HEK293 (cell line): Measurements from ENCODE around the gene RAB44.

Experiments used
- ZBTB49 ChIP-seq: fragments of 450-650 bp; formaldehyde crosslinking; IDR thresholded peaks from 2 replicates; pipeline ENCODE4 v1.5.1; 2016; ENCODE audit warnings: missing biosample characterization, missing genetic modification characterization, low read depth
- ZBTB7A ChIP-seq: fragments of 450-650 bp; formaldehyde crosslinking; IDR thresholded peaks from 2 replicates; pipeline ENCODE4 v1.5.1; 2016; ENCODE audit warnings: low read depth, missing biosample characterization, missing genetic modification characterization
- ZFP37 ChIP-seq: fragments of 450-650 bp; formaldehyde crosslinking; IDR thresholded peaks from 2 replicates; pipeline ENCODE4 v1.5.1; 2016; ENCODE audit warnings: missing biosample characterization, missing genetic modification characterization
- ZNF121 ChIP-seq: fragments of 450-650 bp; formaldehyde crosslinking; IDR thresholded peaks from 2 replicates; pipeline ENCODE4 v1.5.1; 2016; ENCODE audit warnings: missing biosample characterization, missing genetic modification characterization
- ZNF184 ChIP-seq: fragments of 450-650 bp; IDR thresholded peaks from 2 replicates; pipeline ENCODE4 v1.5.1; 2018; ENCODE audit warnings: missing biosample characterization, mild to moderate bottlenecking, missing genetic modification characterization
- ZNF266 ChIP-seq: fragments of 450-650 bp; formaldehyde crosslinking; IDR thresholded peaks from 2 replicates; pipeline ENCODE4 v1.5.1; 2016; ENCODE audit warnings: missing biosample characterization, missing genetic modification characterization, low read depth
- ZNF274 ChIP-seq, 2 experiments: fragments of 200-500 bp in 1 of 2; fragments of 450-650 bp in 1 of 2; sonication (Bioruptor generic) in 1 of 2; formaldehyde crosslinking in 1 of 2; IDR thresholded peaks; 2 replicates each; pipeline versions ENCODE4 v1.5.1 to v1.6.1; 2014 to 2016; ENCODE audit warnings: borderline replicate concordance in 1 of 2, inconsistent platforms in 1 of 2, low read length in 1 of 2, missing biosample characterization in 1 of 2, missing genetic modification characterization in 1 of 2
- ZNF366 ChIP-seq: fragments of 450-650 bp; formaldehyde crosslinking; conservative IDR thresholded peaks from 2 replicates; pipeline ENCODE4 v1.5.1; 2016; ENCODE audit warnings: missing biosample characterization, missing genetic modification characterization
- ZNF37A ChIP-seq: fragments of 450-650 bp; IDR thresholded peaks from 2 replicates; pipeline ENCODE4 v1.5.1; 2018; ENCODE audit warnings: missing biosample characterization, missing genetic modification characterization
- ZNF514 ChIP-seq: fragments of 450-650 bp; formaldehyde crosslinking; IDR thresholded peaks from 2 replicates; pipeline ENCODE4 v1.5.1; 2016; ENCODE audit warnings: missing biosample characterization, missing genetic modification characterization
- ZNF518A ChIP-seq: fragments of 450-650 bp; formaldehyde crosslinking; conservative IDR thresholded peaks from 2 replicates; pipeline ENCODE4 v1.5.1; 2016; ENCODE audit warnings: low read depth, missing biosample characterization, missing genetic modification characterization
- ZNF600 ChIP-seq: fragments of 450-650 bp; formaldehyde crosslinking; IDR thresholded peaks from 2 replicates; pipeline ENCODE4 v1.5.1; 2016; ENCODE audit warnings: missing biosample characterization, missing genetic modification characterization
- ZNF660 ChIP-seq: fragments of 450-650 bp; IDR thresholded peaks from 2 replicates; pipeline ENCODE4 v1.5.1; 2018; ENCODE audit warnings: missing biosample characterization, mild to moderate bottlenecking, missing genetic modification characterization
- ZNF785 ChIP-seq: fragments of 450-650 bp; formaldehyde crosslinking; IDR thresholded peaks from 2 replicates; pipeline ENCODE4 v1.5.1; 2016; ENCODE audit warnings: missing biosample characterization, missing genetic modification characterization
- ZSCAN16 ChIP-seq: fragments of 450-650 bp; formaldehyde crosslinking; IDR thresholded peaks from 2 replicates; pipeline ENCODE4 v1.5.1; 2016; ENCODE audit warnings: missing biosample characterization, missing genetic modification characterization
- ZSCAN23 ChIP-seq: fragments of 450-650 bp; formaldehyde crosslinking; IDR thresholded peaks from 2 replicates; pipeline ENCODE4 v1.5.1; 2016; ENCODE audit warnings: missing biosample characterization, missing genetic modification characterization
- ZSCAN30 ChIP-seq: fragments of 450-650 bp; IDR thresholded peaks from 2 replicates; pipeline ENCODE4 v1.5.1; 2018; ENCODE audit warnings: missing biosample characterization, mild to moderate bottlenecking, missing genetic modification characterization, moderate library complexity
- TF ChIP-seq, protein P1 (sequence below): fragments of 450-650 bp; formaldehyde crosslinking; IDR thresholded peaks from 2 replicates; pipeline ENCODE4 v1.5.1; 2016; ENCODE audit warnings: missing biosample characterization, missing genetic modification characterization
- TF ChIP-seq, protein P2 (sequence below): fragments of 450-650 bp; formaldehyde crosslinking; IDR thresholded peaks from 2 replicates; pipeline ENCODE4 v1.5.1; 2016; ENCODE audit warnings: missing biosample characterization, missing genetic modification characterization
- TF ChIP-seq, protein P3 (sequence below): fragments of 450-650 bp; formaldehyde crosslinking; IDR thresholded peaks from 2 replicates; pipeline ENCODE4 v1.5.1; 2017; ENCODE audit warnings: missing biosample characterization, missing genetic modification characterization
- TF ChIP-seq, protein P4 (sequence below): fragments of 450-650 bp; formaldehyde crosslinking; optimal IDR thresholded peaks from 2 replicates; pipeline ENCODE3; 2016; ENCODE audit warnings: missing biosample characterization, mild to moderate bottlenecking, missing genetic modification characterization
- TF ChIP-seq, protein P5 (sequence below): fragments of 450-650 bp; IDR thresholded peaks from 2 replicates; pipeline ENCODE4 v1.5.1; 2018; ENCODE audit warnings: missing biosample characterization, mild to moderate bottlenecking, missing genetic modification characterization

RAB44 gene

GRCh38 chr6:36678488-36679042 lies 19.1 kb upstream of the RAB44 start, which contains the start of gene CDKN1A (continued):
- TF ChIP-seq ZBTB49 (tag by site-specific recombination) (no peak), ZNF366 (tag by site-specific recombination) (0 out of 2 replicates have a peak, but pooled peaks have one; percentile 35), ZNF600 (no peak; the same call in 1 of the 2 replicates), ZSCAN30 (tag by site-specific recombination) (peak; percentile 97), ZBTB7A (0 out of 2 replicates have a peak, but pooled peaks have one; percentile 56), ZSCAN23 (tag by site-specific recombination) (peak; percentile 79), ZNF184 (tag by site-specific recombination) (peak; percentile 72; the same call in 1 of the 2 replicates), ZNF121 (tag by site-specific recombination) (peak; percentile 16; the same call in 1 of the 2 replicates), ZNF660 (tag by site-specific recombination) (peak; percentile 96), ZFP37 (tag by site-specific recombination) (peak; percentile 77; the same call in 1 of the 2 replicates), ZNF274 (IDR thresholded peaks at IDR 0.05; ENCODE audit: low read length) (no peak), ZNF274 (tag by site-specific recombination; IDR thresholded peaks at IDR 0.05; ENCODE audit: borderline replicate concordance) (no peak), ZSCAN16 (tag by site-specific recombination) (0 out of 2 replicates have a peak, but pooled peaks have one; percentile 12), ZNF266 (0 out of 2 replicates have a peak, but pooled peaks have one; percentile 6), ZNF37A (tag by site-specific recombination) (no peak), ZNF518A (tag by site-specific recombination) (no peak), ZNF514 (tag by site-specific recombination) (no peak), ZNF785 (0 out of 2 replicates have a peak, but pooled peaks have one; percentile 16)
- TF ChIP-seq, protein P1, sequence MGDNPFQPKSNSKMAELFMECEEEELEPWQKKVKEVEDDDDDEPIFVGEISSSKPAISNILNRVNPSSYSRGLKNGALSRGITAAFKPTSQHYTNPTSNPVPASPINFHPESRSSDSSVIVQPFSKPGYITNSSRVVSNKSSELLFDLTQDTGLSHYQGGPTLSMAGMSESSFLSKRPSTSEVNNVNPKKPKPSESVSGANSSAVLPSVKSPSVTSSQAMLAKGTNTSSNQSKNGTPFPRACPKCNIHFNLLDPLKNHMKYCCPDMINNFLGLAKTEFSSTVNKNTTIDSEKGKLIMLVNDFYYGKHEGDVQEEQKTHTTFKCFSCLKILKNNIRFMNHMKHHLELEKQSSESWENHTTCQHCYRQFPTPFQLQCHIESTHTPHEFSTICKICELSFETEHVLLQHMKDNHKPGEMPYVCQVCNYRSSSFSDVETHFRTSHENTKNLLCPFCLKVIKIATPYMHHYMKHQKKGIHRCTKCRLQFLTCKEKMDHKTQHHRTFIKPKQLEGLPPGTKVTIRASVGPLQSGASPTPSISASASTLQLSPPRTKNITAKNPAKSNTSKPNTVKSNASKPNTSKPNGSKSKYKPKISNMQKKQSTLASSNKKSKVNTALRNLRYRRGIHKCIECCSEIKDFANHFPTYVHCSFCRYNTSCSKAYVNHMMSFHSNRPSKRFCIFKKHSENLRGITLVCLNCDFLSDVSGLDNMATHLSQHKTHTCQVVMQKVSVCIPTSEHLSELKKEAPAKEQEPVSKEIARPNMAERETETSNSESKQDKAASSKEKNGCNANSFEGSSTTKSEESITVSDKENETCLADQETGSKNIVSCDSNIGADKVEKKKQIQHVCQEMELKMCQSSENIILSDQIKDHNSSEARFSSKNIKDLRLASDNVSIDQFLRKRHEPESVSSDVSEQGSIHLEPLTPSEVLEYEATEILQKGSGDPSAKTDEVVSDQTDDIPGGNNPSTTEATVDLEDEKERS (tag by site-specific recombination), result no peak
- TF ChIP-seq, protein P2, sequence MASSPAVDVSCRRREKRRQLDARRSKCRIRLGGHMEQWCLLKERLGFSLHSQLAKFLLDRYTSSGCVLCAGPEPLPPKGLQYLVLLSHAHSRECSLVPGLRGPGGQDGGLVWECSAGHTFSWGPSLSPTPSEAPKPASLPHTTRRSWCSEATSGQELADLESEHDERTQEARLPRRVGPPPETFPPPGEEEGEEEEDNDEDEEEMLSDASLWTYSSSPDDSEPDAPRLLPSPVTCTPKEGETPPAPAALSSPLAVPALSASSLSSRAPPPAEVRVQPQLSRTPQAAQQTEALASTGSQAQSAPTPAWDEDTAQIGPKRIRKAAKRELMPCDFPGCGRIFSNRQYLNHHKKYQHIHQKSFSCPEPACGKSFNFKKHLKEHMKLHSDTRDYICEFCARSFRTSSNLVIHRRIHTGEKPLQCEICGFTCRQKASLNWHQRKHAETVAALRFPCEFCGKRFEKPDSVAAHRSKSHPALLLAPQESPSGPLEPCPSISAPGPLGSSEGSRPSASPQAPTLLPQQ (tag by site-specific recombination), result peak; percentile 69
- TF ChIP-seq, protein P3, sequence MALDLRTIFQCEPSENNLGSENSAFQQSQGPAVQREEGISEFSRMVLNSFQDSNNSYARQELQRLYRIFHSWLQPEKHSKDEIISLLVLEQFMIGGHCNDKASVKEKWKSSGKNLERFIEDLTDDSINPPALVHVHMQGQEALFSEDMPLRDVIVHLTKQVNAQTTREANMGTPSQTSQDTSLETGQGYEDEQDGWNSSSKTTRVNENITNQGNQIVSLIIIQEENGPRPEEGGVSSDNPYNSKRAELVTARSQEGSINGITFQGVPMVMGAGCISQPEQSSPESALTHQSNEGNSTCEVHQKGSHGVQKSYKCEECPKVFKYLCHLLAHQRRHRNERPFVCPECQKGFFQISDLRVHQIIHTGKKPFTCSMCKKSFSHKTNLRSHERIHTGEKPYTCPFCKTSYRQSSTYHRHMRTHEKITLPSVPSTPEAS (tag by site-specific recombination), result peak; percentile 51
- TF ChIP-seq, protein P4, sequence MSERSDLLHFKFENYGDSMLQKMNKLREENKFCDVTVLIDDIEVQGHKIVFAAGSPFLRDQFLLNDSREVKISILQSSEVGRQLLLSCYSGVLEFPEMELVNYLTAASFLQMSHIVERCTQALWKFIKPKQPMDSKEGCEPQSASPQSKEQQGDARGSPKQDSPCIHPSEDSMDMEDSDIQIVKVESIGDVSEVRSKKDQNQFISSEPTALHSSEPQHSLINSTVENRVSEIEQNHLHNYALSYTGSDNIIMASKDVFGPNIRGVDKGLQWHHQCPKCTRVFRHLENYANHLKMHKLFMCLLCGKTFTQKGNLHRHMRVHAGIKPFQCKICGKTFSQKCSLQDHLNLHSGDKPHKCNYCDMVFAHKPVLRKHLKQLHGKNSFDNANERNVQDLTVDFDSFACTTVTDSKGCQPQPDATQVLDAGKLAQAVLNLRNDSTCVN, result peak; percentile 92
- TF ChIP-seq, protein P5, sequence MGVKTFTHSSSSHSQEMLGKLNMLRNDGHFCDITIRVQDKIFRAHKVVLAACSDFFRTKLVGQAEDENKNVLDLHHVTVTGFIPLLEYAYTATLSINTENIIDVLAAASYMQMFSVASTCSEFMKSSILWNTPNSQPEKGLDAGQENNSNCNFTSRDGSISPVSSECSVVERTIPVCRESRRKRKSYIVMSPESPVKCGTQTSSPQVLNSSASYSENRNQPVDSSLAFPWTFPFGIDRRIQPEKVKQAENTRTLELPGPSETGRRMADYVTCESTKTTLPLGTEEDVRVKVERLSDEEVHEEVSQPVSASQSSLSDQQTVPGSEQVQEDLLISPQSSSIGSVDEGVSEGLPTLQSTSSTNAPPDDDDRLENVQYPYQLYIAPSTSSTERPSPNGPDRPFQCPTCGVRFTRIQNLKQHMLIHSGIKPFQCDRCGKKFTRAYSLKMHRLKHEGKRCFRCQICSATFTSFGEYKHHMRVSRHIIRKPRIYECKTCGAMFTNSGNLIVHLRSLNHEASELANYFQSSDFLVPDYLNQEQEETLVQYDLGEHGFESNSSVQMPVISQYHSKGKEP (tag by site-specific recombination), result peak; percentile 80
